NT2/D1 (cell line): ENCODE results near the gene DCPS.

ENCODE experiments used
- YY1 ChIP-seq: IDR thresholded peaks from 2 replicates; pipeline ENCODE4 v1.6.1; 2011; ENCODE audit not compliant: insufficient read length, insufficient read depth
- ZNF274 ChIP-seq: IDR thresholded peaks from 2 replicates; pipeline ENCODE4 v1.6.1; 2011; ENCODE audit warnings: mild to moderate bottlenecking, low read depth, low read length

DNA sequence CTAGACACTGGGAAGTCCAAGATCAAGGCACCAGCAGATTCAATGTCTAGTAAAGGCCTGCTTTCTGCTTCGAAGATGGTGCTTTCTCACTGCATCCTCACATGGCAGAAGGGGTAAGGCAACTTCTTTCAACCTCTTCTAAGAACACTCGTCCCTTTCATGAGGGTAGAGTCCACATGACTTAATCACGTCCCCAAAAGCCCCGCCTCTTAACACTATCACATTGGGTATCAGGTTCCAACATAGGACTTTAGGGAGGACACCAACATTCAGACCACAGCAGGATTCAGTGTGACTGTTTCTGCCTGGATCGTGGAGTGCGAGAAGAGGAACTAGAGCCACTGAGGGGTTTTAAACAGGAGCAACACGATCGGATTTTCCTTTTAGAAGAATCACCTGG, 24.7 kb upstream of the DCPS start:
- TF ChIP-seq ZNF274 (no peak), YY1 (no peak)
